Measurements from ENCODE around the gene FAM110D. TPM values are rescaled to one million over a fixed set of nuclear protein-coding genes. Genes with fewer than 3 reads are reported as not detected.

Gene FAM110D
- total RNA-seq, 1 experiment from 2014 or later: 0.16 TPM

DNA sequence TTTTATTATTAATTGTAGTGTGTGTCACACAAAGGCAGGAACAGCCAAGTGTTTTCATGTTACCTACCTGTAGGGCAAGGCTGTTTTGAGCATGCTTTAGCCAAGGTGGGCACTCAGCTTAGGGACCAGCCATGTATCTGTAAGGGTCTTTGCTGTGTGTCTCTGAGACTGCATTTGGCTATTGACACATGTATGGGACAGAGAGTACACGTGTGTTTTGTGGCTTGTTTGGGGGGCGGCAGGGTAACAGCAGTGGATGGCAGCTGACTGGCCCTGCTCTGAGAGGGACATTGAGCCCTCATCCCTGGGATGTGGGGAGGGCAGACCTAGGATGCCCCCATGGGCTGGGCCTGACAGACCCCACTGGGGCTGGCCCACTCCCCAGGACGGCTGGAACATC, 38.4 kb downstream of the FAM110D start:
- Histone ChIP-seq H3K4me1 (no peaks in the 10 kb centered on the region), H3K36me3 (ENCODE audit: control insufficient read depth, insufficient read depth, low read length) (no peaks in the 10 kb centered on the region), H3K4me3 (ENCODE audit: low read depth, low read length) (no peak overlapping the region), H3K9me3 (no peaks in the 10 kb centered on the region), H3K27me3 (replicated peaks; ENCODE audit: control insufficient read depth, insufficient read depth, low read length) (no peaks in the 10 kb centered on the region)
- intact Hi-C loops (cut with micrococcal nuclease; ENCODE audit: unreplicated experiment): no loop called here
- no peak for DNase-seq
- no peak for TF ChIP-seq CTCF (IDR thresholded peaks at IDR 0.05; ENCODE audit: insufficient read depth in 1 of 2, low read depth in 1 of 2, low read length in 1 of 2, severe bottlenecking in 1 of 2, unreplicated experiment in 1 of 2)
- BruUV-seq (replicated peaks): no TSS peak
- Mint-ChIP-seq H3K36me3 (ENCODE audit: insufficient read depth, unreplicated experiment) (no peaks in the 10 kb centered on the region), H3K27me3 (ENCODE audit: insufficient read depth, unreplicated experiment) (no peaks in the 10 kb centered on the region), H3K9me3 (ENCODE audit: unreplicated experiment) (no peaks in the 10 kb centered on the region), H3K27ac (ENCODE audit: unreplicated experiment) (no peak overlapping the region), H3K4me3 (ENCODE audit: unreplicated experiment) (no peak overlapping the region), H3K4me1 (ENCODE audit: low read depth, unreplicated experiment) (no peaks in the 10 kb centered on the region)
- POLR2A ChIA-PET: interaction anchor here (1.5 kb wide), 1 partner anchor 27 kb away, joined by 15 read pairs; the partner anchor contains the start of gene ZNF593
- CTCF ChIA-PET: no interaction called here

DNA sequence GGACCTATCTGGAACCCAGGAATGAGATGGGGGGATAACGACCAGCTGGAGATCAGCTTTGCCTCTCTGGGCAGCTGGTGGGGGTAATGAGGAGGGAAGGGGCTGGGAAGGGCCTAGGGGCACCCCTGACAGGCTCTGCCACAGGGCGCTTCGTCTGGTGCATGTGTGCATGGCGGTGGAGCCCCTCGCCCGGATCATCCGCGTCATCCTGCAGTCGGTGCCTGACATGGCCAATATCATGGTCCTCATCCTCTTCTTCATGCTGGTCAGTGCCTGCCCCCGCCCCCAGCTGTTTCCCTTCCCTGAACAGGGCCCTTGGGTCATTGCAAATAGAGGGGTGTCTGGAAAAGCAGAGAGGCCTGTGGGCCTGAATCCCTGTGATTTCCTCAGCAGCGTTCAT, 38.9 kb downstream of the FAM110D start:
- no peak for DNase-seq
- no peaks in the 10 kb centered on the region for H3K9me3 Mint-ChIP-seq (ENCODE audit: unreplicated experiment)
- Histone ChIP-seq H3K27me3 (replicated peaks; ENCODE audit: control insufficient read depth, insufficient read depth, low read length) (no peaks in the 10 kb centered on the region), H3K9me3 (no peaks in the 10 kb centered on the region), H3K4me3 (ENCODE audit: low read depth, low read length) (no peak overlapping the region), H3K4me1 (no peaks in the 10 kb centered on the region), H3K36me3 (ENCODE audit: control insufficient read depth, insufficient read depth, low read length) (no peaks in the 10 kb centered on the region)
- POLR2A ChIA-PET: no interaction called here
- no peaks in the 10 kb centered on the region for H3K27me3 Mint-ChIP-seq (ENCODE audit: insufficient read depth, unreplicated experiment)
- no peak for TF ChIP-seq CTCF (IDR thresholded peaks at IDR 0.05; ENCODE audit: insufficient read depth in 1 of 2, low read depth in 1 of 2, low read length in 1 of 2, severe bottlenecking in 1 of 2, unreplicated experiment in 1 of 2)
- H3K4me3 Mint-ChIP-seq (ENCODE audit: unreplicated experiment): no peak overlapping the region
- CTCF ChIA-PET: no interaction called here
- H3K4me1 Mint-ChIP-seq (ENCODE audit: low read depth, unreplicated experiment): no peaks in the 10 kb centered on the region
- H3K36me3 Mint-ChIP-seq (ENCODE audit: insufficient read depth, unreplicated experiment): no peaks in the 10 kb centered on the region
- BruUV-seq (replicated peaks): no TSS peak
- H3K27ac Mint-ChIP-seq (ENCODE audit: unreplicated experiment): no peak overlapping the region
- intact Hi-C loops (cut with micrococcal nuclease; ENCODE audit: unreplicated experiment): no loop called here

DNA sequence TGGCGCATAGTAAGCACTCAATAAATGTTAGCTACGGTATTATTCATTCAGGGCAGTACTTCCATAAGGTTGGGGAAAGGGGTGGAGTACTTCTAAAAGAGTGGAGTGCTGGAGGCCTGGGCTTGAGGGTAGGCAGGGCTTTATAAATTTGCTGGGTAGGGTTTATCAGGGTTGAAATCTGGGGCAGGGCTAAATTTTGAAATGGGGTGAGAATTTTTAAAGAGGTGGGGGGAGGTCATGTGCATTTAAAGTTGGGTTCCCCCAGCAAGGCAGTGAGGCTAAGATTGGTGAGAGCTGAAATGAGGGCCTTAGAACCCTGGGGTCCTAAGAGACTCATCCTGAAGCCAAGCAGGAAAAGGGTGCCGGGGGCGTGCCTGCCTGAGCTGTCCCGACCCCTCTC, 41.5 kb downstream of the FAM110D start:
- no peaks in the 10 kb centered on the region for H3K4me1 Mint-ChIP-seq (ENCODE audit: low read depth, unreplicated experiment)
- TF ChIP-seq CTCF (IDR thresholded peaks at IDR 0.05; ENCODE audit: insufficient read depth in 1 of 2, low read depth in 1 of 2, low read length in 1 of 2, severe bottlenecking in 1 of 2, unreplicated experiment in 1 of 2): no peak
- no peaks in the 10 kb centered on the region for H3K9me3 Mint-ChIP-seq (ENCODE audit: unreplicated experiment)
- no peaks in the 10 kb centered on the region for H3K36me3 ChIP-seq (ENCODE audit: control insufficient read depth, insufficient read depth, low read length)
- H3K4me1 ChIP-seq: no peaks in the 10 kb centered on the region
- ChIA-PET CTCF (no interaction called here), POLR2A (no interaction called here)
- no TSS peak for BruUV-seq (replicated peaks)
- no peaks in the 10 kb centered on the region for H3K27me3 Mint-ChIP-seq (ENCODE audit: insufficient read depth, unreplicated experiment)
- H3K36me3 Mint-ChIP-seq (ENCODE audit: insufficient read depth, unreplicated experiment): no peaks in the 10 kb centered on the region
- H3K9me3 ChIP-seq: no peaks in the 10 kb centered on the region
- intact Hi-C loops (cut with micrococcal nuclease; ENCODE audit: unreplicated experiment): no loop called here
- H3K27ac Mint-ChIP-seq (ENCODE audit: unreplicated experiment): no peak overlapping the region
- H3K4me3 Mint-ChIP-seq (ENCODE audit: unreplicated experiment): no peak overlapping the region
- no peaks in the 10 kb centered on the region for H3K27me3 ChIP-seq (replicated peaks; ENCODE audit: control insufficient read depth, insufficient read depth, low read length)
- H3K4me3 ChIP-seq (ENCODE audit: low read depth, low read length): no peak overlapping the region
- no peak for DNase-seq

All from Caco-2 (cell line).